Nephron progenitor cell (in vitro differentiated cells): ENCODE data around the gene PCDH9.

Experiments used
- DNase-seq: peaks from one replicate; pipeline ENCODE4 v3.0.0; 2021
- H3K27ac Mint-ChIP-seq: 2 replicates; pipeline ENCODE4 v1.8.0; 2021; ENCODE audit warnings: mild to moderate bottlenecking, moderate library complexity, mixed read lengths
- H3K27me3 Mint-ChIP-seq: 2 replicates; pipeline ENCODE4 v1.8.0; 2021; ENCODE audit warnings: mild to moderate bottlenecking, low read depth, mixed read lengths; ENCODE audit not compliant: poor library complexity
- H3K36me3 Mint-ChIP-seq: 2 replicates; pipeline ENCODE4 v1.8.0; 2021; ENCODE audit warnings: low read depth, mixed read lengths
- H3K4me1 Mint-ChIP-seq: 2 replicates; pipeline ENCODE4 v1.8.0; 2021; ENCODE audit warnings: mixed read lengths
- H3K4me3 Mint-ChIP-seq: 2 replicates; pipeline ENCODE4 v1.8.0; 2021; ENCODE audit warnings: mild to moderate bottlenecking, moderate library complexity, mixed read lengths
- H3K9me3 Mint-ChIP-seq: 2 replicates; pipeline ENCODE4 v1.8.0; 2021; ENCODE audit warnings: mild to moderate bottlenecking, moderate library complexity, mixed read lengths
- TF ChIP-seq, protein P1 (sequence below): fragments of 200-600 bp; sonication (generic); IDR thresholded peaks from 2 replicates; pipeline ENCODE4 v1.5.0; 2021; ENCODE audit warnings: antibody characterized with exemption

The PCDH9 gene

GRCh38 chr13:66407128-66407527 is 823.0 kb downstream of the PCDH9 start:
- Mint-ChIP-seq H3K27ac (no peak overlapping the region), H3K27me3 (no peaks in the 10 kb centered on the region), H3K9me3 (no peaks in the 10 kb centered on the region), H3K36me3 (no peaks in the 10 kb centered on the region), H3K4me1 (peaks cover 7% of the 10 kb centered on the region), H3K4me3 (no peak overlapping the region)
- TF ChIP-seq, protein P1, sequence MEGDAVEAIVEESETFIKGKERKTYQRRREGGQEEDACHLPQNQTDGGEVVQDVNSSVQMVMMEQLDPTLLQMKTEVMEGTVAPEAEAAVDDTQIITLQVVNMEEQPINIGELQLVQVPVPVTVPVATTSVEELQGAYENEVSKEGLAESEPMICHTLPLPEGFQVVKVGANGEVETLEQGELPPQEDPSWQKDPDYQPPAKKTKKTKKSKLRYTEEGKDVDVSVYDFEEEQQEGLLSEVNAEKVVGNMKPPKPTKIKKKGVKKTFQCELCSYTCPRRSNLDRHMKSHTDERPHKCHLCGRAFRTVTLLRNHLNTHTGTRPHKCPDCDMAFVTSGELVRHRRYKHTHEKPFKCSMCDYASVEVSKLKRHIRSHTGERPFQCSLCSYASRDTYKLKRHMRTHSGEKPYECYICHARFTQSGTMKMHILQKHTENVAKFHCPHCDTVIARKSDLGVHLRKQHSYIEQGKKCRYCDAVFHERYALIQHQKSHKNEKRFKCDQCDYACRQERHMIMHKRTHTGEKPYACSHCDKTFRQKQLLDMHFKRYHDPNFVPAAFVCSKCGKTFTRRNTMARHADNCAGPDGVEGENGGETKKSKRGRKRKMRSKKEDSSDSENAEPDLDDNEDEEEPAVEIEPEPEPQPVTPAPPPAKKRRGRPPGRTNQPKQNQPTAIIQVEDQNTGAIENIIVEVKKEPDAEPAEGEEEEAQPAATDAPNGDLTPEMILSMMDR: no peak
- no peak for DNase-seq

- Mint-ChIP-seq H3K4me3 (no peak overlapping the region), H3K36me3 (no peaks in the 10 kb centered on the region), H3K4me1 (peaks cover 7% of the 10 kb centered on the region), H3K9me3 (no peaks in the 10 kb centered on the region), H3K27me3 (no peaks in the 10 kb centered on the region), H3K27ac (no peak overlapping the region)
- DNase-seq: no peak
- TF ChIP-seq, protein P1: no peak
Observed at GRCh38 chr13:66405908-66406802, 824.0 kb downstream of the PCDH9 start.

DNA sequence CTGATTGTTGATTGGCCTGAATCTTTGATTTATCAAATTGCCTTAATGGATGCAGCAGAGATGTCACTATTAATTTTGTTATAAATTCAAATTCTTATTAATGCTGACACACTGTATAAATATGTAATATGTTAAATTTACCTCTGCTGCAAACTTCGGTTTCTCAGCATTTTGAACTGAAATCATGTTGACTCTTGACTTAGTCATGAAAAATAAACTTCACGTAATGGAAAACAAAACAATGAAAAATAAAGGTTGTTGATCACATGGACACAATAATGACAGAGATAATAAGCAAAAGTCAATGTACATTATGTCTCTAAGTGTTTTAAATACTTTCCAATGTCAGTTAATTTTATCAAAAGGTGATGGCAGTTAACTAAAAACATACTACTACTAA is 827.6 kb downstream of the PCDH9 start:
- H3K27me3 Mint-ChIP-seq: no peaks in the 10 kb centered on the region
- H3K9me3 Mint-ChIP-seq: no peaks in the 10 kb centered on the region
- DNase-seq: no peak
- peaks cover 7% of the 10 kb centered on the region for H3K4me1 Mint-ChIP-seq
- no peaks in the 10 kb centered on the region for H3K36me3 Mint-ChIP-seq
- H3K4me3 Mint-ChIP-seq: no peak overlapping the region
- no peak overlapping the region for H3K27ac Mint-ChIP-seq
- TF ChIP-seq, protein P1: no peak

DNA sequence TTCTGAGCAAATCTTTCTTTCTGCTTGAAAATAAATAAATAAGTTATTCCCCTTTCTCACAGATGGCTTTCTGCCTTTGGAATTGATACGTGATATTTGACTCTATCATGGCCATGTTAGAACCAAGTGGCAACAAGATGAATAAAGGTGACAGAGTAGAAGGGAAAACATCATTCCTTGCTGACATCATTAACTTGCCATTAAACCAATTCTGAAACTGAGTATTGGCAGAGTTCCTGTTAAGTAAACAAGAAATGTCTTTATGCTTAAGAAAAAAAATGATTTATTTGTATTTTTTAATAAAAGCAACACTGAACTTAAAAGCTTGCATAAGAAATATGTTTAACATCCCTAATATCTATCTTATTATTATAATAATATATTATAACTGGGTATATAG is 828.1 kb downstream of the PCDH9 start:
- Mint-ChIP-seq H3K4me3 (no peak overlapping the region), H3K4me1 (peaks cover 3% of the 10 kb centered on the region), H3K27ac (no peak overlapping the region), H3K27me3 (no peaks in the 10 kb centered on the region), H3K9me3 (no peaks in the 10 kb centered on the region), H3K36me3 (no peaks in the 10 kb centered on the region)
- TF ChIP-seq, protein P1: no peak
- no peak for DNase-seq

- Mint-ChIP-seq H3K4me1 (no peaks in the 10 kb centered on the region), H3K36me3 (no peaks in the 10 kb centered on the region), H3K4me3 (no peak overlapping the region), H3K9me3 (no peaks in the 10 kb centered on the region), H3K27me3 (no peaks in the 10 kb centered on the region), H3K27ac (no peak overlapping the region)
- TF ChIP-seq, protein P1: no peak
- DNase-seq: no peak
Observed at GRCh38 chr13:66400292-66400691, 829.8 kb downstream of the PCDH9 start.

DNA sequence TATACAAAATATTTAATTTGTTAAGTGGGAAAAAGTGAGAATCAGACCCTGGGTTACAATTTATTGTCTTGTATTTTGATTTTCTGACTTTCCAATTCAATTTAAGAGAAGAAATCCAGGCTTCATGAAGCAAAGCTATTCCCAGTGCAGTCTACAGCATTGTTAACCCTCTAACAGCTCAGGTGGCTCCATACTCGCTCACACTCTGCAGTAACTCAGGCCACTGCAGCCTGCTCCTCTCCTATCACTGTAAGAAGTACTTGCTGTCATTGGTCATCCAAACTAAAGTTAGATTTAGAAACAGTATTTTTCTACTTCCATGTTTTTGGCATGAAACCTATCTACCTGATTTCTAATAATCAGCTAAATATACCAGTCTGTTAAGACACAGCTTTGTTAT is 830.3 kb downstream of the PCDH9 start:
- Mint-ChIP-seq H3K4me1 (no peaks in the 10 kb centered on the region), H3K36me3 (no peaks in the 10 kb centered on the region), H3K4me3 (no peak overlapping the region), H3K27ac (no peak overlapping the region), H3K27me3 (no peaks in the 10 kb centered on the region), H3K9me3 (no peaks in the 10 kb centered on the region)
- DNase-seq: no peak
- TF ChIP-seq, protein P1: no peak
